Anterior cingulate cortex (tissue), 58 donors: ENCODE measurements around the gene CAMTA1.
"Not testable (repeated sequence)": the region's sequence is repeated elsewhere in the genome, so short reads cannot be mapped to it uniquely, and the experiment has no call there.

Experiments
- DNase-seq, 58 donors: peaks; one replicate each; lab custom pipeline; 2025; lab: John Stamatoyannopoulos, UW

Gene CAMTA1

DNA sequence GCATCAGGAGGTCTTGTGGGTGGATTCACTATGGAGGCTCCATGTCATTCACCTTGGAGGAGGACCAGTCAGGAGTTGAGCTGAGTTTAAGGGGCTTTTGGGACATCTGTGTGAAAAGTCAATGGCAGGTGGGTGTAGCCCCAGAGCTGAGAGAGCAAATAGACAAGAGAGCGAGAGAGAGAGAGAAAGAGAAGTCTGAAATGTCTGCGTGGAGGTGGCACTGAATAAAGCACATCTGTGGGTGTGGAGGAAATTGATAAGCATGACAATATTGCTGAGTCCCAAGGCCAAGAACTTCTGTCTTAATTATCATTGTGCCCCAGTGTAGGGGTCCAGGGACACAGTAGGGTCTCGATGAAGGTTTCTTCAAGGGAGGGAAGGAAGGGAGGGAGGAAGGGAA is 906.3 kb downstream of the CAMTA1 start:
- no peak for DNase-seq

- no peak for DNase-seq
These were observed 906.8 kb downstream of the CAMTA1 start for GRCh38 chr1:7692005-7692404.

GRCh38 chr1:7693037-7693436 is 907.8 kb downstream of the CAMTA1 start:
- not testable (repeated sequence) for DNase-seq

DNA sequence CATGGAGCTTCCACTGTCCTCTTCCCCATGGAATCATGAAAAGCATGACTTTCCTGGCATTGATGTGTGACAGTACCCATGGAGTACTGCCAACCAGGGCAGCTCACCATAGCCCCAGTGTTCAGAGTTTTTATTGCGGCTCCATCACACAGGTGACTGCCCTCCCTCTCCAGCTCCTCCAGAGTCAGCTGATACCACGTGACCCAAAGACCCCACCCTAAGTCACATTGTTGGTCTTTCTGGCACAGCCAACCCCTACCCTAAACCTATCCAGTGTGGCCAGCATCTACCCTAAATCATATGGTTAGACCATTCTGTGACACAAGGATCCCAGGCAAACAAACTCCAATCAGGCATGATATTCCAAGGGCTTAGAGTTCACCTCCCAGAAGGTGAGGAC is 908.4 kb downstream of the CAMTA1 start:
- no peak for DNase-seq

DNA sequence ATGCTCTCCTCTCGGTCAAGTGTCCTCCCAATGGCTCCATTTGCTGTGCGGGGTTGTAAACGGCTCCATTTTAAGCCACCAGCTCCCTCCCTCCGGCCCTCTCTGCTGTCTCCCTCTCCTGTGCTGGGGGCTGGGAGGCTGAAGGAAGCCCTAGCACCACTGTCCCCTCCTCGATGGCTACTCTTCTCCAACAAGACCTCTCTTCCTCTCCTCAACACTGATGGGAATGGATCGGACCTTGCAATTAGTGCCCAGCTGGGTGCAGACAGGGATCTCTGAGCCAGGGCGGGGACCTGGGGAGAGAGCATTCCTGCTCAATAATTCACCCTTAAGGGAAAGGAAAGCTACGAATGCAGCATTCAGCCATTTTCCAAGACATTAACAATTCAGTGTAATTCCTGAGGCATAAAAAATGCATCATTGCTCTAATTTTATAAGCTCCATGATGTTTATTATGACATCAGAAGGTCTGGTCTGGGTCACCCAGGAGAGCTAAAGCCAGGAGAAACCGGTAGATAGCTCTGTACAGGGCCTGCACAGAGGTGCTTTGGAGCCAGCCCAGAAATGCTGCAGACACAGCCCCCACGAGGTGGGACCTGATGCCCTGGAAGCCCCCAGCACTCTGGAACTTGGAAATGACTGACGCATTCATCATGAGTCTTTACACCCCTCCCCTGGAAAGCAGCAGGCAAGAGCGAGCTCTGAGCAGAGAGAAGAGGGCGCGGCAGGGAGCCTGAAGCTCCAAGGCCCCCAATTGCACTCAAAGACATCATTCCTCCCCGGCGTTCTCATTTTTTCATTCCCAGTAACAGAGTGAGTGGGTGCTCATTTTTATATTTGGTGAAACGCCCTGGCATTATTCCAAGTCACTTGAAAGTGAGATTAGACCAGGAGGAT is 909.6 kb downstream of the CAMTA1 start:
- DNase-seq = peak in 1 of 58 donors; percentile 50

DNA sequence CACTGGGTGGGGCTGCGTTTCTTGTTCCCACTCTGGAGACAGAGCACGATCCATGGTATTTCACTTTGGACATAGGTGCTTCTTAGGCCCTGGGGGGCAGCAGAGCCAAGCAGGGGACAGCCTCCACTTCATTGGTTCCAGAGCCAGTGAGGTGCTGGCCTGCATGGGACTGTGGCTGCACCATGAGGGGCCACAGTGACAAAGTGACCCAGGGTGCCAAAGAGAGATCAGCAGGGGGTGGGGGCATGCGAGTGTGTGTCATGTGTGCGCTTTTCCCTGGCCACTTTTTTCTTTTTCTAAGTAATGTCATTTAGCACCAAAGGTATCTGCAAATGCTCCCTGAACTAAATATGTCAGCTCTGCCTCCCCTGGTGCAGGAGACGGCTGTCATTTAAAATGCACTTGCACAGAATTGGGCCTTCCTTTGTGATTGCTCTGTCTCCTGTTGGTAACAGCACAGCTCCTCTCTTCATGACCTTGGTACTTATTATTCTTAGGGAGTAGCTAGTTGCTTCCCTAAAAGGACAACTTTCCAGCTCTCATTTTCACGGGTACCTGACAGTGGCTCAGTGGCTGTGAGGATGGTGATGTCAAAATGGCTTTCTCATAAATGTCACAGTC is 910.4 kb downstream of the CAMTA1 start:
- DNase-seq = no peak

DNA sequence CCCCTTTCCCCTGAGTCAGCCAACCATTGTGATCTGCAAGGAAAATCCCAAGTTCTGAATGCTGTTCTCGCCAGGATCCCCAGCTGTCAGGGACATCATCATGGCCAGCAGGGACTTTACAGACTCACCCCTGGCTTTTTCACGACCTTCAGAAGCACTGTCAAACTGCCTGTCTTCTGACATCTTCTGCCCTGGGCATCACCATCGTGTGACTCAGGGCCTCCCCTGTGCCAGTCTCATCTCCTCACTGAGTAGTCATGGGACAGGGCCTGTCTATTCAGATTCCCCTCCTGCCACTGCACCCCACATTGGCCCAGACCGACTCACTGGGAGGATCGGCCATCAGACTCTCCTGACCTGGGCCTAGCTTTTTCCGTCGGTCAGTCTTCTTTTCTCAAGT is 913.4 kb downstream of the CAMTA1 start:
- peak in 2 of 58 donors; percentile 18 to 32 for DNase-seq

DNA sequence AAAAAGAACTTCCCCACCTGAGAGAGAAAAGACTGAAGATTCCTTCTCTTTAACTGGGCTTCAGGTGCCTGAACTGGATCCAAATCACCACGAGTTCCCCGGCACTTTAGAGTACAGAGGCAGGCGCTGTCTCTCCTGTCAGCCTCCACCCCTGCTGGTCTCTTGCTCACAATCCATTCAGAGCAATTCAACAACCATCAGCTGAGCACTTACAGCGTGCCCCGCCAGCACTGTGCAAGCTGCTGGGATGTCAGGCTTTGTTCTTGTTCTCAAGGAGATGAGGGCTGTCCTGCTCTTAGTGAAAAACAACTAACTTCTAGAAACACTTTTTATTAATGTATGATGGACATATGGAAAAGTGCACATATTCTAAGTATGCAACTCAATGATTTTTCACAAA is 917.1 kb downstream of the CAMTA1 start:
- DNase-seq = peak in 17 of 58 donors; percentile 15 to 45 (median 27)

- DNase-seq = peak in 7 of 58 donors; percentile 12 to 42 (median 26)
These were observed 918.3 kb downstream of the CAMTA1 start for GRCh38 chr1:7703321-7704213.

- peak; percentile 44 to 97 (median 92) for DNase-seq
These were observed 919.2 kb downstream of the CAMTA1 start for GRCh38 chr1:7704214-7705047.

GRCh38 chr1:7705048-7705907 is 920.0 kb downstream of the CAMTA1 start:
- DNase-seq = peak in 40 of 58 donors; percentile 12 to 76 (median 45)

DNA sequence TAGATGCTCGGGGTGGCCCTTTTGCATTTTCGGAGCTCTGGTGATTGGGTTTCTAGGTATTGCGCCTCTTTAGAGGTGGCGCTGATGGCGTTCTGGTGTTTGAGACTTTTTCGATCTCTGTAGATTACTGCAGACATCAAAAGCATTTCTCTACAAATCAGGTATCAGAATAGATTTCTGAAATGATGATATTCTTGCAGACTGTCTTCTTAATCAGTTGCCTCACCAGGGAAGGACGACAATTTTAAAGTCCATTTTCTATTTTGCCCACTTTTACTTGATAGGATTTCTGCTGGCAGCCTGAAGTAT is 920.6 kb downstream of the CAMTA1 start:
- DNase-seq = no peak

DNA sequence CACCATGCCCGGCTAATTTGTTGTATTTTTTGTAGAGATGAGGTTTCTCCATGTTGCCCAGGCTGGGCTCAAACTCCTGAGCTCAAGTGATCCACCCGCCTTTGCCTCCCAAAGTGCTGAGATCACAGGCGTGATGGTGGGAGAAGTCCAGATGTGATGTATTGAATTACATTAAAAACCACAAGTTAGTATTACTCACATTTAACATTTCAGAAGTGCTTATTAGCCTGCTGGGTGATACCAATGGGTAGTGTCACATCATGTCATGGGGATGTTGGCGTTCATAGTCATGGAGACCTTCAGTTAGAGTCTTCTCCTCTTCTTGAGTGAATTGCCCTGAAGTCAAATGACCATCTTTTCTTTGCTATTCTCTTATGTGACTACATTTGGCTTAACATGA is 922.3 kb downstream of the CAMTA1 start:
- DNase-seq = no peak

- not testable (repeated sequence) for DNase-seq
These were observed 922.8 kb downstream of the CAMTA1 start for GRCh38 chr1:7708065-7708464.

DNA sequence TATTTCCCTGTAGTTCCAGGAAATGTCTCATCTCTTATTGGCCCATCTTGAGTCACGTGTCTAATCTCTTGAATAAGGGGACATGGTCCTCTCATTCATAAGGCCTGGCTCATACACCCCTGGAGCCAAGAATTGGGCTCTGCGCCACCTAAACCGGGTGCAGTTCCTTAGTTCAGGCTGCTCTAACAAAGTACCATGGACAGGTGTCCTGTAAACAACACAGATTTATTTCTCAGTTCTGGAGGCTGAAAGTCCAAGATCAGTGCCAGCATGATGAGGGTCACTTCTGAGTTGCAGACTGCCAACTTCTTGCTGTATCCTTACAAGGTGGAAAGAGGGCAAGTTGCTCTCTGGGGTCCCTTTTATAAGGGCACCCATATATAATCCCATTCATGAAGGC is 925.6 kb downstream of the CAMTA1 start:
- DNase-seq = no peak

DNA sequence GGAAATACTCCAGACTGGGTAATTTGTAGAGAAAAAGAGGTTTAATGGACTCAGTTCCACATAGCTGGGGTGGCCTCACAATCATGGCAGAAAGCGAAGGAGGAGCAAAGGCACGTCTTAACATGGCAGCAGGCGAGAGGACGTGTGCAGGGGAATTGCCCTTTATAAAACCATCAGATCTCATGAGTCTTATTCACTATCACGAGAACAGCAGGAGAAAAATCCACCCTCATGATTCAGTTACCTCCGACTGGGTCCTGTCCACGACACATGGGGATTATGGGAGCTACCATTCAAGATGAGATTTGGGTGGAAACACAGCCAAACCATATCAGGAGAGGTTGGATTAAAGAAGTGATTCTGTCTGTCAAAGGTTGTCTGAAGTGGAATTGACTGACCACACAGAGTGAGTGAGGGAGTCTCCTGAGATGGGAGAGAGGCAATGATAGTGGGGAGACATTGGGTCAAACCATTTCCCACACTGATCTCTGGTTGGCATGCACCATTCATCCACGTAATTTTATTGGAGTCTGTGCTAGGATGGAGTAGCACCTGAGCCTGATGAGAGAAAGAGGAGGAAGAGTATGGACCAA is 927.6 kb downstream of the CAMTA1 start:
- DNase-seq = no peak

DNA sequence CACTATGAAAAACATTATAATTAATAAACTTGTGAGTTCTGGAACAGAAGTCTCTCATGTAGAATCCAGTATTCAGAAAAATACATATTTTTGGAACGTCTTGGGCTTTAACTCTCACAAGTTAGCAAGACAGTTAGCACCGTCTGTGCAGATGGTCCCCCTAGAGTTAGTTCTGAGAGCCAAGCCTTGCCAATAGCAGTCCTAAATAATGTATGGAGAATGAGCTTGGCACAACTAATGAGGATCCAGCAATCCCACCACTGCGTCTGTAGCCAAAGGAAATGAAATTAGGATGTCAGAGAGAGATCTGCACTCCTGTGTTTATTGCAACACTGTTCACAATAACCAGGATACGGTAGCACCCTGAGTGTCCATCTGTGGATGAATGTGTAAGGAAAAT is 931.3 kb downstream of the CAMTA1 start:
- DNase-seq = no peak

- no peak for DNase-seq
These were observed 932.6 kb downstream of the CAMTA1 start for GRCh38 chr1:7717748-7718368.
